Tibial nerve (tissue), 4 donors: ENCODE measurements around the gene ALG6.

Experiments
- CTCF ChIP-seq, 5 experiments: fragments of 200-600 bp in 3 of 5; fragments of 450-650 bp in 2 of 5; sonication (generic) in 3 of 5; IDR thresholded peaks; one replicate each; pipeline ENCODE4 v1.5.1; 2016 to 2019; ENCODE audit warnings: antibody characterized with exemption in 5 of 5, mild to moderate bottlenecking in 3 of 5, moderate library complexity in 2 of 5
- EP300 ChIP-seq, 2 donors: sonication (generic); formaldehyde crosslinking; IDR thresholded peaks; one replicate each; pipeline ENCODE4 v1.6.1; 2017; ENCODE audit warnings: antibody characterized with exemption in 2 of 2, mild to moderate bottlenecking in 1 of 2
- POLR2A ChIP-seq, 2 donors: fragments of 450-650 bp; IDR thresholded peaks; one replicate each; pipeline ENCODE4 v1.6.1; 2017; ENCODE audit warnings: antibody characterized with exemption in 2 of 2, mild to moderate bottlenecking in 2 of 2, moderate library complexity in 2 of 2

- TF ChIP-seq CTCF (IDR thresholded peaks at IDR 0.05), result no peak
- TF ChIP-seq EP300 (IDR thresholded peaks at IDR 0.05), result no peak
- no peak for TF ChIP-seq POLR2A (IDR thresholded peaks at IDR 0.05)
Observed at GRCh38 chr1:63328781-63329180, 38.6 kb upstream of the ALG6 start.
